IMR-90 (cell line): Measurements from ENCODE around the gene PIGU. TPM values are rescaled to one million over a fixed set of nuclear protein-coding genes. Genes with fewer than 3 reads are reported as not detected.

Source experiments
- ATAC-seq: fragments of 200-7000 bp; cut with Tn5 transposase; 2 replicates; pipeline ENCODE4 v1.9.1; 2020; ENCODE audit warnings: low read depth, mild to moderate bottlenecking, moderate library complexity
- BruUV-seq: library from RNA; stranded (reverse); fragments of 400-500 nt; replicated peaks from 2 replicates; lab custom pipeline; 2021; lab: Mats Ljungman, UMichigan
- CTCF ChIA-PET: fragments of 300-600 bp; formaldehyde crosslinking; extraction: SDS; loops from one replicate; lab custom pipeline; 2021; ENCODE audit warnings: antibody characterized with exemption; lab: Yijun Ruan, JAX
- POLR2A ChIA-PET: fragments of 300-600 bp; sonication (Branson Sonifier 250); formaldehyde crosslinking; loops from one replicate; lab custom pipeline; 2022; ENCODE audit warnings: antibody characterized with exemption; ENCODE audit not compliant: unreplicated experiment; lab: Charles Lee
- DNase-seq: peaks from one replicate; pipeline ENCODE4 v3.0.0; 2013
- H2AFZ ChIP-seq: replicated peaks from 2 replicates; pipeline ENCODE3; 2013; ENCODE audit warnings: low read length, mild to moderate bottlenecking; ENCODE audit not compliant: poor library complexity
- H2AK5ac ChIP-seq: 2 replicates; pipeline ENCODE4 v1.6.1; 2013; ENCODE audit warnings: low read depth, low read length, inconsistent platforms
- H2AK9ac ChIP-seq: replicated peaks from 2 replicates; pipeline ENCODE3; 2013; ENCODE audit warnings: mild to moderate bottlenecking, low read depth, low read length, moderate library complexity; ENCODE audit not compliant: poor library complexity
- H2BK120ac ChIP-seq: 2 replicates; pipeline ENCODE4 v1.6.1; 2013; ENCODE audit warnings: low read depth, low read length, inconsistent platforms
- H2BK15ac ChIP-seq: 3 replicates; pipeline ENCODE4 v1.6.1; 2013; ENCODE audit warnings: low read depth, low read length, inconsistent platforms
- H2BK20ac ChIP-seq: 2 replicates; pipeline ENCODE4 v1.6.1; 2013; ENCODE audit warnings: low read depth, mild to moderate bottlenecking, inconsistent platforms, low read length, moderate library complexity
- H2BK5ac ChIP-seq: 2 replicates; pipeline ENCODE4 v1.6.1; 2013; ENCODE audit warnings: mild to moderate bottlenecking, low read depth, low read length, inconsistent platforms; ENCODE audit not compliant: poor library complexity, severe bottlenecking
- H3K14ac ChIP-seq: replicated peaks from 2 replicates; pipeline ENCODE4 v1.6.1; 2013; ENCODE audit warnings: low read depth, low read length, inconsistent platforms
- H3K18ac ChIP-seq: 2 replicates; pipeline ENCODE4 v1.6.1; 2013; ENCODE audit warnings: low read depth, low read length, control low read depth
- H3K23ac ChIP-seq: 2 replicates; pipeline ENCODE4 v1.6.1; 2013; ENCODE audit warnings: low read depth, low read length, inconsistent platforms
- H3K27ac ChIP-seq: 2 replicates; pipeline ENCODE4 v1.5.1; 2013; ENCODE audit warnings: mild to moderate bottlenecking, control low read depth, low read length; ENCODE audit not compliant: insufficient read depth
- H3K27me3 ChIP-seq: 2 replicates; pipeline ENCODE4 v1.6.1; 2013; ENCODE audit warnings: low read length; ENCODE audit not compliant: control insufficient read depth, insufficient read depth
- H3K36me3 ChIP-seq: 2 replicates; pipeline ENCODE4 v1.6.1; 2013; ENCODE audit warnings: low read length, mixed read lengths; ENCODE audit not compliant: control insufficient read depth, insufficient read depth
- H3K4ac ChIP-seq: 2 replicates; pipeline ENCODE4 v1.6.1; 2013; ENCODE audit warnings: low read depth, low read length, inconsistent platforms
- H3K4me1 ChIP-seq: 2 replicates; pipeline ENCODE4 v1.6.1; 2013; ENCODE audit warnings: low read length, mixed read lengths; ENCODE audit not compliant: control insufficient read depth, insufficient read depth
- H3K4me2 ChIP-seq: 2 replicates; pipeline ENCODE4 v1.6.1; 2013; ENCODE audit warnings: low read depth, mild to moderate bottlenecking, control low read depth, low read length, moderate library complexity
- H3K4me3 ChIP-seq: 2 replicates; pipeline ENCODE4 v1.5.1; 2013; ENCODE audit warnings: low read depth, mild to moderate bottlenecking, control low read depth, low read length, moderate library complexity; ENCODE audit not compliant: insufficient read depth
- H3K56ac ChIP-seq: 2 replicates; pipeline ENCODE4 v1.6.1; 2013; ENCODE audit warnings: low read length, inconsistent platforms; ENCODE audit not compliant: insufficient read depth; ENCODE audit errors: extremely low read depth
- H3K79me1 ChIP-seq, 2 experiments: 2 replicates each; pipeline ENCODE4 v1.6.1; 2013; ENCODE audit warnings: low read length in 2 of 2, inconsistent platforms in 1 of 2, low read depth in 1 of 2
- H3K9ac ChIP-seq: 2 replicates; pipeline ENCODE4 v1.6.1; 2013; ENCODE audit warnings: low read depth, low read length, control low read depth
- H3K9me1 ChIP-seq: 2 replicates; pipeline ENCODE4 v1.6.1; 2013; ENCODE audit warnings: low read length, inconsistent platforms; ENCODE audit not compliant: insufficient read depth
- H3K9me3 ChIP-seq: 2 replicates; pipeline ENCODE4 v1.6.1; 2013; ENCODE audit warnings: low read length; ENCODE audit not compliant: control insufficient read depth, insufficient read depth
- H4K20me1 ChIP-seq: 2 replicates; pipeline ENCODE4 v1.6.1; 2013; ENCODE audit warnings: low read length, inconsistent platforms; ENCODE audit not compliant: insufficient read depth
- H4K5ac ChIP-seq: 2 replicates; pipeline ENCODE4 v1.6.1; 2013; ENCODE audit warnings: mild to moderate bottlenecking, low read depth, low read length, control low read depth
- H4K8ac ChIP-seq, 2 experiments: 2 replicates each; pipeline ENCODE4 v1.6.1; 2013; ENCODE audit warnings: low read depth in 2 of 2, low read length in 2 of 2, control low read depth in 1 of 2, inconsistent platforms in 1 of 2
- H4K91ac ChIP-seq: 2 replicates; pipeline ENCODE4 v1.6.1; 2013; ENCODE audit warnings: low read depth, low read length, inconsistent platforms; ENCODE audit not compliant: insufficient read depth
- CHD1 ChIP-seq: IDR thresholded peaks from 2 replicates; pipeline ENCODE4 v1.6.1; 2012; ENCODE audit warnings: low read depth, low read length, improper control_type of control experiment
- FOS ChIP-seq: fragments of 150-350 bp; IDR thresholded peaks from 2 replicates; pipeline ENCODE4 v1.6.1; 2016; ENCODE audit warnings: low read depth, low read length
- MXI1 ChIP-seq: IDR thresholded peaks from 2 replicates; pipeline ENCODE4 v1.6.1; 2012; ENCODE audit warnings: low read depth, mild to moderate bottlenecking, low read length, moderate library complexity, borderline replicate concordance
- RAD21 ChIP-seq: IDR thresholded peaks from 2 replicates; pipeline ENCODE4 v1.6.1; 2012; ENCODE audit warnings: low read length, improper control_type of control experiment
- RCOR1 ChIP-seq: IDR thresholded peaks from 2 replicates; pipeline ENCODE4 v1.6.1; 2012; ENCODE audit warnings: mild to moderate bottlenecking, low read length, improper control_type of control experiment; ENCODE audit not compliant: insufficient replicate concordance
- RFX5 ChIP-seq: IDR thresholded peaks from 2 replicates; pipeline ENCODE4 v1.8.0; 2012; ENCODE audit warnings: low read depth, mild to moderate bottlenecking, low read length, moderate library complexity
- SMC3 ChIP-seq: fragments of 150-350 bp; IDR thresholded peaks from 2 replicates; pipeline ENCODE4 v1.6.1; 2016; ENCODE audit warnings: low read depth, mild to moderate bottlenecking, antibody characterized with exemption, low read length, moderate library complexity
- WGBS, 2 experiments: methylation state at CpG; one replicate each; pipeline versions ENCODE4 v1.1.5 to v1.1.7; 2013; ENCODE audit warnings: missing lambda C conversion rate in 2 of 2; ENCODE audit not compliant: insufficient read length in 1 of 2; ENCODE audit errors: extremely low coverage in 2 of 2; 5-methylcytosine and 5-hydroxymethylcytosine counted together
- dilution Hi-C: fragments of 300-500 bp; cut with HindIII; formaldehyde crosslinking; loops from one replicate; pipeline ENCODE4 v1.14.3; 2018; ENCODE audit warnings: low sequenced_read_pairs; ENCODE audit not compliant: unreplicated experiment
- in situ Hi-C: fragments of 300-500 bp; cut with MboI; formaldehyde crosslinking; loops from 3 replicates; pipeline ENCODE4 v1.14.3; 2019; ENCODE audit warnings: low sequenced_read_pairs, inconsistent platforms, mixed read lengths
- intact Hi-C: fragments of 100-400 bp; cut with micrococcal nuclease; formaldehyde crosslinking; loops from 2 replicates; pipeline ENCODE4 v1.10.0; 2022
- polyA plus RNA-seq, 3 experiments: library from polyadenylated mRNA; depleted of rRNA; stranded (reverse); fragments of >200 nt; gene quantifications; 2 replicates each; pipeline ENCODE4 v1.2.3, GENCODE V29; 2012; ENCODE audit warnings: low replicate concordance in 1 of 3
- total RNA-seq: library from RNA; depleted of rRNA; stranded (reverse); fragments of >200 nt; gene quantifications from 2 replicates; pipeline ENCODE4 v1.2.3, GENCODE V29; 2012
- TF ChIP-seq, protein P1 (sequence below): conservative IDR thresholded peaks from 2 replicates; pipeline ENCODE4 v1.5.1; 2012; ENCODE audit warnings: mild to moderate bottlenecking, low read depth, low read length, improper control_type of control experiment
- TF ChIP-seq, protein P2 (sequence below): fragments of 150-350 bp; IDR thresholded peaks from 2 replicates; pipeline ENCODE4 v1.6.1; 2016; ENCODE audit warnings: low read depth, mild to moderate bottlenecking, low read length, moderate library complexity, borderline replicate concordance
- TF ChIP-seq, protein P3 (sequence below): fragments of 150-350 bp; IDR thresholded peaks from 2 replicates; pipeline ENCODE4 v1.6.1; 2017; ENCODE audit warnings: mild to moderate bottlenecking, antibody characterized with exemption, low read length, low read depth

The PIGU gene
- total and polyA plus RNA-seq, 2 of the 4 experiments (the other 2 are of a cell fraction), result 11.1 to 31.1 TPM

DNA sequence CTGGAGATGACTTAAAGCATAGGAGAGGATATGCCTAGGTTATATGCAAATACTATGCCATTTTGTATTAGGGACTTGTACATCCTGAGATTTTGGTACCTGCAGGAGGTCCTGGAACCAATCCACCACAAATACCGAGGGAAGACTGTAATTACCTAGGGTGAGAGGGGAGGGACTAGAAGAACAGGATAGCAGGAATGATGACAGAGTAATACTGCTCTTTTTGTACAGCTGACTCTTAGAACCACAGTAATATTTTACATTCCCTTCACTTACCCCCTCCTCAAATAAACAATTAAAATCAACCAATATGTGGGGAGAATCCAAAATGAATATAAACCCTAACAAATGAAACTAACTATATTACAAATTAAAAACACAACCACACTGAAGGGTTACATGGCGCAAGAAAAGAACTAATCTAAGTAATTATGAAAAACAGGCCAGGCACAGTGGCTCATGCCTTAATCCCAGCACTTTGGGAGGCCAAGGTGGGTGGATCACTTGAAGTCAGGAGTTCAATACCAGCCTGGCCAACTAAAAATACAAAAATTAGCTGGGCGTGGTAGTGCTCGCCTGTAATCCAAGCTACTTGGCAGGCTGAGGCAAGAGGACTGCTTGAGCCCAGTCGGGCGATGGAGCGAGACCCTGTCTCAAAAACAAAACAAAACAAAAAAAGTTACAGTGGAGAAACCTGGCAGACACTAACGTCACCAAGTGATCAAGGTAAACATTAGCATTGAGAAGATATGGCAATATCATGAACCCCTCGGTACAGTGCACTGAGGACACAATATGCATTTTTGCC, 81.3 kb downstream of the PIGU start (continued):
- no peak for TF ChIP-seq RCOR1

DNA sequence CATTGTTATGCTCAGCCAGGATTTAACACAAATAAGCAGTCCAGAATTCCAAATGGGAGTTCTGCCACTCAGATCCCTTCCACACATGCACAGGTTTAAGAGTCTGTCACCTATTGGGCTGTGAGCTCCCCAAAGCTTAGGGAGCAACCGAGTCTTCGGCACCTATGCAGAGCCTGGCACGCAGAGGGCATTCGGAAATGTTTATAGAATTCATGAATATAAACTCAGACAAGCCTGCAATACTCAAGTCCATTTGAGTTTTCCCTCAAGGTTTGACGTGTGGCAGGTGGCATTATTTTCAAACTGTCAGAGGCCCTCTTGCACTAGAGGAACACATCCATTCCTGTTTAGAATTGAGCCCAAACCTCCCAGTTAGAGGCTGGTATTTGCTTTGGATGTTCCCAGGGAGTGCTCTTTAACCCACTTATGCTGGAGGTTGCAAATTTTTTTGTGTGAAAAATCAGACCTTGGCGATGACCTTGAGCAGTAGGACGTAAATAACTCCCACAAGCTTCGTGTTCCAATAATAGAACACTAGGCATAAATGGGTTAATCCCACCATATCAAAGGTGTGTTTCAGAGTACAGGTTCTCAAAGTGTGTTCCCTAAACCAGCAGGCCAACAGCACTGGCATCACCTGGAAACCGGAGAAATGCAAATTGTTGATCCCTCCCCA, 90.3 kb downstream of the PIGU start:
- Histone ChIP-seq H3K9me1 (peaks cover 8% of the 10 kb centered on the region), H3K23ac (no peak overlapping the region), H3K56ac (no peak overlapping the region), H3K79me1 (peaks cover 0 to 3% of the 10 kb centered on the region in 2 experiments; a peak in 1 of 4 replicates), H2AFZ (no peak overlapping the region), H3K27me3 (no peaks in the 10 kb centered on the region), H3K27ac (no peak overlapping the region), H4K5ac (no peak overlapping the region), H4K91ac (no peak overlapping the region), H3K4me2 (no peak overlapping the region), H2BK20ac (no peak overlapping the region), H3K18ac (no peak overlapping the region), H2AK9ac (no peak overlapping the region), H3K4me1 (peaks cover 6% of the 10 kb centered on the region), H3K9me3 (no peaks in the 10 kb centered on the region), H3K9ac (no peak overlapping the region), H4K8ac (no peak overlapping the region), H3K4me3 (no peak overlapping the region), H4K20me1 (no peaks in the 10 kb centered on the region), H2BK5ac (no peak overlapping the region), H3K36me3 (peaks cover 4% of the 10 kb centered on the region), H3K4ac (no peak overlapping the region), H2AK5ac (no peak overlapping the region), H2BK120ac (no peak overlapping the region), H3K14ac (no peak overlapping the region), H2BK15ac (no peak overlapping the region)
- ChIA-PET CTCF (no interaction called here), POLR2A (no interaction called here)
- intact Hi-C loops (no loop called here), in situ Hi-C loops (loop anchor here (10.0 kb wide), 1 partner anchor 178 kb away; no protein-coding TSS in a partner anchor), dilution Hi-C loops (no loop called here)
- TF ChIP-seq MXI1 (no peak), RCOR1 (no peak), SMC3 (no peak), RAD21 (no peak), FOS (no peak), RFX5 (no peak), CHD1 (no peak)
- TF ChIP-seq, protein P1, sequence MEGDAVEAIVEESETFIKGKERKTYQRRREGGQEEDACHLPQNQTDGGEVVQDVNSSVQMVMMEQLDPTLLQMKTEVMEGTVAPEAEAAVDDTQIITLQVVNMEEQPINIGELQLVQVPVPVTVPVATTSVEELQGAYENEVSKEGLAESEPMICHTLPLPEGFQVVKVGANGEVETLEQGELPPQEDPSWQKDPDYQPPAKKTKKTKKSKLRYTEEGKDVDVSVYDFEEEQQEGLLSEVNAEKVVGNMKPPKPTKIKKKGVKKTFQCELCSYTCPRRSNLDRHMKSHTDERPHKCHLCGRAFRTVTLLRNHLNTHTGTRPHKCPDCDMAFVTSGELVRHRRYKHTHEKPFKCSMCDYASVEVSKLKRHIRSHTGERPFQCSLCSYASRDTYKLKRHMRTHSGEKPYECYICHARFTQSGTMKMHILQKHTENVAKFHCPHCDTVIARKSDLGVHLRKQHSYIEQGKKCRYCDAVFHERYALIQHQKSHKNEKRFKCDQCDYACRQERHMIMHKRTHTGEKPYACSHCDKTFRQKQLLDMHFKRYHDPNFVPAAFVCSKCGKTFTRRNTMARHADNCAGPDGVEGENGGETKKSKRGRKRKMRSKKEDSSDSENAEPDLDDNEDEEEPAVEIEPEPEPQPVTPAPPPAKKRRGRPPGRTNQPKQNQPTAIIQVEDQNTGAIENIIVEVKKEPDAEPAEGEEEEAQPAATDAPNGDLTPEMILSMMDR, result no peak
- TF ChIP-seq, protein P2, sequence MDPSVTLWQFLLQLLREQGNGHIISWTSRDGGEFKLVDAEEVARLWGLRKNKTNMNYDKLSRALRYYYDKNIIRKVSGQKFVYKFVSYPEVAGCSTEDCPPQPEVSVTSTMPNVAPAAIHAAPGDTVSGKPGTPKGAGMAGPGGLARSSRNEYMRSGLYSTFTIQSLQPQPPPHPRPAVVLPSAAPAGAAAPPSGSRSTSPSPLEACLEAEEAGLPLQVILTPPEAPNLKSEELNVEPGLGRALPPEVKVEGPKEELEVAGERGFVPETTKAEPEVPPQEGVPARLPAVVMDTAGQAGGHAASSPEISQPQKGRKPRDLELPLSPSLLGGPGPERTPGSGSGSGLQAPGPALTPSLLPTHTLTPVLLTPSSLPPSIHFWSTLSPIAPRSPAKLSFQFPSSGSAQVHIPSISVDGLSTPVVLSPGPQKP, result no peak
- TF ChIP-seq, protein P3, sequence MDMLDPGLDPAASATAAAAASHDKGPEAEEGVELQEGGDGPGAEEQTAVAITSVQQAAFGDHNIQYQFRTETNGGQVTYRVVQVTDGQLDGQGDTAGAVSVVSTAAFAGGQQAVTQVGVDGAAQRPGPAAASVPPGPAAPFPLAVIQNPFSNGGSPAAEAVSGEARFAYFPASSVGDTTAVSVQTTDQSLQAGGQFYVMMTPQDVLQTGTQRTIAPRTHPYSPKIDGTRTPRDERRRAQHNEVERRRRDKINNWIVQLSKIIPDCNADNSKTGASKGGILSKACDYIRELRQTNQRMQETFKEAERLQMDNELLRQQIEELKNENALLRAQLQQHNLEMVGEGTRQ, result no peak
- ATAC-seq (no peak), DNase-seq (no peak)
- WGBS, 2 experiments, result 100% methylated on average over 1 of the region's 9 CpGs; no CpG with 5 or more reads in 1 of the 2 experiments
- no TSS peak for BruUV-seq
